H9 (cell line): Measurements from ENCODE around the gene KNSTRN. TPM values are rescaled to one million over a fixed set of nuclear protein-coding genes. Genes with fewer than 3 reads are reported as not detected.

Experiments used
- DNase-seq: peaks from one replicate; pipeline ENCODE4 v3.0.0-alpha.2; 2017
- H2AFZ ChIP-seq: one replicate; pipeline ENCODE4 v1.6.1; 2013; ENCODE audit warnings: mild to moderate bottlenecking, low read length, control low read depth, moderate library complexity
- H2AK5ac ChIP-seq: 2 replicates; pipeline ENCODE4 v1.6.1; 2013; ENCODE audit warnings: low read length, control low read depth, mixed read lengths; ENCODE audit not compliant: insufficient read length
- H2BK120ac ChIP-seq: one replicate; pipeline ENCODE4 v1.6.1; 2013; ENCODE audit warnings: low read depth, mild to moderate bottlenecking, low read length, control low read depth, inconsistent platforms; ENCODE audit not compliant: poor library complexity, severe bottlenecking
- H2BK12ac ChIP-seq: 2 replicates; pipeline ENCODE4 v1.6.1; 2013; ENCODE audit warnings: low read length, control low read depth, mixed read lengths, low read depth; ENCODE audit not compliant: insufficient read length
- H2BK15ac ChIP-seq: 2 replicates; pipeline ENCODE4 v1.6.1; 2013; ENCODE audit warnings: low read depth, low read length, control low read depth
- H2BK20ac ChIP-seq: one replicate; pipeline ENCODE4 v1.6.1; 2013; ENCODE audit warnings: low read depth, mild to moderate bottlenecking, low read length, control low read depth, inconsistent platforms; ENCODE audit not compliant: poor library complexity, severe bottlenecking
- H2BK5ac ChIP-seq: 2 replicates; pipeline ENCODE4 v1.6.1; 2013; ENCODE audit warnings: low read length, control low read depth, mixed read lengths; ENCODE audit not compliant: insufficient read length
- H3K14ac ChIP-seq: 2 replicates; pipeline ENCODE4 v1.6.1; 2013; ENCODE audit warnings: low read length, control low read depth; ENCODE audit not compliant: insufficient read depth
- H3K18ac ChIP-seq: 2 replicates; pipeline ENCODE4 v1.6.1; 2013; ENCODE audit warnings: low read depth, mild to moderate bottlenecking, mixed read lengths, low read length, control low read depth; ENCODE audit not compliant: insufficient read length
- H3K23ac ChIP-seq: 2 replicates; pipeline ENCODE4 v1.6.1; 2013; ENCODE audit warnings: low read length, control low read depth, mixed read lengths, low read depth; ENCODE audit not compliant: insufficient read length
- H3K23me2 ChIP-seq: 2 replicates; pipeline ENCODE4 v1.6.1; 2013; ENCODE audit warnings: low read depth, mild to moderate bottlenecking, mixed read lengths, low read length, control low read depth; ENCODE audit not compliant: insufficient read length, poor library complexity, severe bottlenecking
- H3K27ac ChIP-seq: 2 replicates; pipeline ENCODE4 v1.5.1; 2013; ENCODE audit warnings: low read length, control low read depth, mixed read lengths, low read depth; ENCODE audit not compliant: insufficient read length
- H3K27me3 ChIP-seq: 2 replicates; pipeline ENCODE4 v1.6.1; 2013; ENCODE audit warnings: low read length, control low read depth, inconsistent platforms; ENCODE audit not compliant: insufficient read depth
- H3K4ac ChIP-seq: 2 replicates; pipeline ENCODE4 v1.6.1; 2013; ENCODE audit warnings: low read depth, mild to moderate bottlenecking, control low read depth, inconsistent platforms, low read length, moderate library complexity
- H3K4me1 ChIP-seq: 2 replicates; pipeline ENCODE4 v1.6.1; 2013; ENCODE audit warnings: low read length, control low read depth, inconsistent platforms; ENCODE audit not compliant: insufficient read depth
- H3K4me2 ChIP-seq: 2 replicates; pipeline ENCODE4 v1.6.1; 2013; ENCODE audit warnings: low read length, control low read depth, mixed read lengths; ENCODE audit not compliant: insufficient read length, insufficient read depth
- H3K56ac ChIP-seq: 2 replicates; pipeline ENCODE4 v1.6.1; 2013; ENCODE audit warnings: low read depth, mild to moderate bottlenecking, mixed read lengths, low read length, control low read depth; ENCODE audit not compliant: insufficient read length
- H3K79me1 ChIP-seq: 2 replicates; pipeline ENCODE4 v1.6.1; 2013; ENCODE audit warnings: low read depth, mild to moderate bottlenecking, moderate library complexity, low read length, control low read depth, inconsistent platforms; ENCODE audit not compliant: insufficient read depth, poor library complexity, severe bottlenecking
- H3K79me2 ChIP-seq: 2 replicates; pipeline ENCODE4 v1.6.1; 2013; ENCODE audit warnings: low read length, control low read depth, inconsistent platforms; ENCODE audit not compliant: insufficient read depth
- H3K9ac ChIP-seq: 2 replicates; pipeline ENCODE4 v1.6.1; 2013; ENCODE audit warnings: low read length, control low read depth, mixed read lengths; ENCODE audit not compliant: insufficient read length; ENCODE audit errors: extremely low read depth
- H3K9me3 ChIP-seq: one replicate; pipeline ENCODE4 v1.6.1; 2013; ENCODE audit warnings: low read depth, low read length, inconsistent platforms; ENCODE audit not compliant: control insufficient read depth
- H3T11ph ChIP-seq: one replicate; pipeline ENCODE4 v1.6.1; 2013; ENCODE audit warnings: mild to moderate bottlenecking, low read length, control low read depth, inconsistent platforms
- H4K20me1 ChIP-seq: one replicate; pipeline ENCODE4 v1.6.1; 2013; ENCODE audit not compliant: control insufficient read depth, insufficient read length, insufficient read depth
- H4K5ac ChIP-seq: 2 replicates; pipeline ENCODE4 v1.6.1; 2013; ENCODE audit warnings: low read depth, mild to moderate bottlenecking, mixed read lengths, low read length, control low read depth; ENCODE audit not compliant: insufficient read length
- H4K8ac ChIP-seq: replicated peaks from 2 replicates; pipeline ENCODE4 v1.6.1; 2013; ENCODE audit warnings: low read length, control low read depth, mixed read lengths, low read depth; ENCODE audit not compliant: insufficient read length
- H4K91ac ChIP-seq: 2 replicates; pipeline ENCODE4 v1.6.1; 2013; ENCODE audit warnings: low read depth, mild to moderate bottlenecking, moderate library complexity, mixed read lengths, low read length, control low read depth; ENCODE audit not compliant: insufficient read length
- H3K27ac Mint-ChIP-seq, 3 experiments: 2 replicates in 2 of 3; 3 replicates in 1 of 3; pipeline ENCODE4 v1.8.0; 2020 to 2021; ENCODE audit warnings: mixed read lengths in 3 of 3, mild to moderate bottlenecking in 1 of 3, moderate library complexity in 1 of 3
- H3K27me3 Mint-ChIP-seq: 2 replicates; pipeline ENCODE4 v1.8.0; 2021; ENCODE audit warnings: low read depth, mild to moderate bottlenecking, moderate library complexity, mixed read lengths
- H3K36me3 Mint-ChIP-seq, 3 experiments: 2 replicates in 2 of 3; 3 replicates in 1 of 3; pipeline ENCODE4 v1.8.0; 2020 to 2021; ENCODE audit warnings: low read depth in 3 of 3, mixed read lengths in 3 of 3; ENCODE audit not compliant: insufficient read depth in 1 of 3
- H3K4me1 Mint-ChIP-seq, 2 experiments: 2 replicates each; pipeline ENCODE4 v1.8.0; 2020; ENCODE audit warnings: mixed read lengths in 2 of 2
- H3K4me3 Mint-ChIP-seq, 2 experiments: 2 replicates in 1 of 2; 3 replicates in 1 of 2; pipeline ENCODE4 v1.8.0; 2020 to 2021; ENCODE audit warnings: mild to moderate bottlenecking in 2 of 2, mixed read lengths in 2 of 2, moderate library complexity in 1 of 2
- H3K9me3 Mint-ChIP-seq, 2 experiments: 2 replicates in 1 of 2; 3 replicates in 1 of 2; pipeline ENCODE4 v1.8.0; 2020; ENCODE audit warnings: mild to moderate bottlenecking in 2 of 2, mixed read lengths in 2 of 2, moderate library complexity in 1 of 2
- CTCF ChIP-seq: fragments of 200-600 bp; sonication (generic); conservative IDR thresholded peaks from 3 replicates; pipeline ENCODE4 v1.8.0; 2021; ENCODE audit warnings: antibody characterized with exemption, mild to moderate bottlenecking
- WGBS: extraction: QIAGEN DNeasy Blood & Tissue Kit; methylation state at CpG from one replicate; pipeline ENCODE4 v1.1.7; 2013; ENCODE audit warnings: missing lambda C conversion rate, low lambda C conversion rate, mixed read lengths; ENCODE audit not compliant: insufficient read length; ENCODE audit errors: extremely low coverage; 5-methylcytosine and 5-hydroxymethylcytosine counted together
- total RNA-seq: library from RNA; stranded (reverse); gene quantifications from 2 replicates; pipeline ENCODE4 v1.2.1, GENCODE V29; 2021

KNSTRN gene
- total RNA-seq, 1 experiment from 2014 or later, result 53.9 TPM

- H3K9ac ChIP-seq, result no peak overlapping the region
- no peak overlapping the region for H3T11ph ChIP-seq
- H3K56ac ChIP-seq, result no peak overlapping the region
- Mint-ChIP-seq H3K27ac (peak overlapping the region in 1 of 3 experiments; percentile 37; a peak in 2 of 7 replicates), H3K4me3 (no peak overlapping the region), H3K4me1 (peaks cover 4 to 6% of the 10 kb centered on the region in 2 experiments), H3K9me3 (no peaks in the 10 kb centered on the region), H3K36me3 (peaks cover 59 to 89% (median 88%) of the 10 kb centered on the region in 3 experiments; a peak in 6 of 7 replicates), H3K27me3 (no peaks in the 10 kb centered on the region)
- DNase-seq, result no peak
- no peak for TF ChIP-seq CTCF
- H4K5ac ChIP-seq, result no peak overlapping the region
- H2AK5ac ChIP-seq, result no peak overlapping the region
- H3K23ac ChIP-seq, result no peak overlapping the region
- H4K20me1 ChIP-seq, result no peaks in the 10 kb centered on the region
- H2BK12ac ChIP-seq, result no peak overlapping the region
- H3K27me3 ChIP-seq, result no peaks in the 10 kb centered on the region
- no peak overlapping the region for H3K27ac ChIP-seq
- H2BK15ac ChIP-seq, result no peak overlapping the region
- no peak overlapping the region for H3K4me2 ChIP-seq
- no peak overlapping the region for H4K8ac ChIP-seq
- H3K23me2 ChIP-seq, result no peaks in the 10 kb centered on the region
- no peak overlapping the region for H2BK5ac ChIP-seq
- H3K4ac ChIP-seq, result no peak overlapping the region
- H2BK120ac ChIP-seq, result no peak overlapping the region
- no peak overlapping the region for H2BK20ac ChIP-seq
- H3K9me3 ChIP-seq, result no peaks in the 10 kb centered on the region
- no peaks in the 10 kb centered on the region for H3K4me1 ChIP-seq
- no peaks in the 10 kb centered on the region for H3K79me2 ChIP-seq
- H2AFZ ChIP-seq, result no peak overlapping the region
- H4K91ac ChIP-seq, result no peak overlapping the region
- peaks cover 4% of the 10 kb centered on the region for H3K79me1 ChIP-seq
- no CpG with 5 or more reads among the region's 7 CpGs for WGBS
- no peak overlapping the region for H3K14ac ChIP-seq
- H3K18ac ChIP-seq, result no peak overlapping the region
Observed at GRCh38 chr15:40412095-40412759, 29.7 kb downstream of the KNSTRN start.
